NCI-H748 (cell line): ENCODE results near the gene ERC2.
"Not testable (repeated sequence)": the region's sequence is repeated elsewhere in the genome, so short reads cannot be mapped to it uniquely, and the experiment has no call there.

Experiments used
- DNase-seq: peaks from one replicate; lab custom pipeline; 2025; ENCODE audit not compliant: unreplicated experiment; lab: John Stamatoyannopoulos, UW

The ERC2 gene

DNA sequence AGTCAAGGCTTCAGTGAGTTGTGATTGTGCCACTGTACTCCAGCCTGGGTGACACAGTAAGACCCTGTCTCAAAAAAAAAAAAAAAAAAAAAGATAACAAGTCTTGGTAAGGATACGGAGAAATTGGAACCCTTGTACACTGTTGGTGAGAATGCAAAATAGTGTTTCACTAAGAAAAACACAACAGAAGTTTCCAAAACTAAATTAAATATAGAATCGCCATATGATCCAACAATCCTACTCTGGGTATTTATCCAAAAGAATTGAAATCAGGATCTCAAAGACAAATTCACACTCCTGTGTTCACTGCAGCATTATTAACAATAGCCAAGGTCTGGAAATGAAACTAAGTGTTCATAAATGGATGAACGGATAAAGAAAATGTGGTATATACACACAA lies 149.4 kb downstream of the ERC2 start:
- no peak for DNase-seq

DNA sequence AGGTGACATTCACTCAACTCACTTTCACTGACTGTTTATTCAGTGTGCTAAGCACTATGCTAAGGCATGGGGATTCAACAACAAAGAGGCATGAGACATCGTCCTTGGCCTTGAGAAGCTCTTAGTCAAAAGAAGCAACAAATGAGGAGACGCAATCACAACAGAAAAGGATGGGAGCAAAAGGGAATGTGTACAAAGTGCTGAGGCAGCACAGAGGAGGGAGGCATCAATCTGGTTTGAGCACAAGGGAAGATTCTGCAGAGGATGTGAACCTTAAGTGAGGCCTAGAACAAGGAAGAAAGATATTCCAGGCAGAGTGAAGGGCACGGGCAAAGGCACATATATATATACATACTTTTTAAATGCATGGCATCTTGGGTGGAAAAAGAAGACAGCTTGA lies 151.3 kb downstream of the ERC2 start:
- DNase-seq = no peak

DNA sequence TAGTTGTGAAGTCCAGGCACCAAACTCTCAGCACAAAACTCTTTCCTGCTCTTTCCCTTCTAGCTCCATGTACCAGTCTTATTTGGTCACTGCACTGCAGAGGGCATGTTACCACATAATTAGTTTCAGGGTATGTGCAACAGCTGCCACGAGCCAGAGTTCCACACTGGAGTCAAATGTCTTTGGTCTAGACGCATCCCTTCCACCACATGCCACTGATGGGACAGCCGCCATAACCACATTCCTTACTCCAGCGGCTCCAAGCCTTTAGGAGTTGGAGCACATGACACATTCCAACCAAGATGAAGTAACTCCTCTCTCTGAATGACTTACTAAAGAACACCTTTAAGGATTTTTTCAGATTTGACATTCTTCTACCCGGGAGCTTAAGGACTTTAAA lies 153.4 kb downstream of the ERC2 start:
- no peak for DNase-seq

DNA sequence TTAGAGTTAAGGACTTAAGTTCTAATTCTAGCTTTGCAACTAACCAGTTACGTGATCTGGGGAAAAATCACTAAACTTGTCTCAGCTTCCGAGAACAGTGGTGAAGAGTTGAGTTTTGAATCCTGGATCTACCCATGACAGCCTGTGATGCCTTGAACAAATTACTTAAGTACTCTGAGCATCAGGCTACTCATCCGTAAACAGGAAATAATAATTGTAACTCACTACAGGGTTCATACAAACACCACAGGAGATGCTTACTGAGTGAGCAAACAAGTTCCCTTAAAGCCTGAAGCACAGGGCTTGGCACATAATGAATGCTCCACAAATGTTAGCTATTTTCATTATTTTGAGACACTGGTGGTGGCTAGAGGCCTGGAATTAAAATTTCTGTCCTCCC lies 158.8 kb downstream of the ERC2 start:
- peak; percentile 71 for DNase-seq

DNA sequence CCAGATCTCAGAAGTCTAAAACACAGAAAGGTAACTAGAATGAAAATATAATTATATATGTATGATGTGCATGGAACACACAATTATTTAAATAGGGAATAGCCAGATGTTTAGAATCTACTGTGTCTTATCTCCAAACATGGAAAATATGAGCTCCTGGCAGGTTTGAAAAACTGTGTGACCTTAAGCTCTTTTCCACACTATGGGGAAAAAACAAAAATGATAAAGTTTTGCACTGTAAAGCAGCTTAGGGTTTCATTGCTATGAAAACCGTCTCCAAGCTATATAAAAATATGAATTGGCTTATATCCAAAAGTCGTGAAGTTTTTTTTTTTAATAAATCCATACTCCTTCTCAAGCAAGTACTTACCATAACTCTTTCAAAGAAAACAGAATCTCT lies 159.8 kb downstream of the ERC2 start:
- no peak for DNase-seq

DNA sequence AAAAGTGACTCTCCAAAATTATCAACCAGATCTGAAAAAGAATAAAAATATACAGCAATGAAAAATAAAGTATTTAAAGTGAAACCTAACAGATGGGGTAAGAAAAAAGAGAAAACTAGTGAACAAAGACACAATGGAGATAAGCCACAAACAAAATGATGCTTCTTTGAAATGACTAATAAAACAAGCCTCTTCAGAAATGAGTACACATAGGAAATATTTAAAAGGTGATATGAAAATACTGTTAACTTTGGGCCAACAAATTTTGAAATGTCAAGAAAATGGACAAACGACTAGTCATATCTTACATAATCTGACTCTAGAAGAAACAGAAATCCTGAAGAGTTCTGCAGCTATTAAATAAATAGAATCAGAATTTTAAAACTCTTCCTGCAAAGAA lies 164.2 kb downstream of the ERC2 start:
- no peak for DNase-seq

DNA sequence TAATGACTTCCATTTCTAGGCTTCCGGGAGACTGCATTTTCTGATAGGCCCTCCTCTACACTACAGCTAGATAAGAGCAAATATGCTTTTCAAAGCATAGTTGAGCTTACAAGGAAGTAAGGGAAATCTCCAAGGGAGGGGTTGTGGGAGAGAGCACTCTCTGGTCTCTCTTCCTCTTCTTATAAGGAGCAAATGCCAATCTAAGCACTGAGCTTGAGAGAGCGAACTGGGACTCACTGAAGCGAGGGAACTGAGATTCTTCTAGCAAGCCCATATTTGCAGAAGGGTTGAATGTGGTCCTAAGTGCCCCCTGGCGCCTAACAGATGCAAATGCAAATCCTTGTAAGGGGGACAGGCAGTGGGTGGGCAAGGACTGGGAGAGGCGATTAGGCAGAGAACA lies 164.8 kb downstream of the ERC2 start:
- peak; percentile 35 for DNase-seq

DNA sequence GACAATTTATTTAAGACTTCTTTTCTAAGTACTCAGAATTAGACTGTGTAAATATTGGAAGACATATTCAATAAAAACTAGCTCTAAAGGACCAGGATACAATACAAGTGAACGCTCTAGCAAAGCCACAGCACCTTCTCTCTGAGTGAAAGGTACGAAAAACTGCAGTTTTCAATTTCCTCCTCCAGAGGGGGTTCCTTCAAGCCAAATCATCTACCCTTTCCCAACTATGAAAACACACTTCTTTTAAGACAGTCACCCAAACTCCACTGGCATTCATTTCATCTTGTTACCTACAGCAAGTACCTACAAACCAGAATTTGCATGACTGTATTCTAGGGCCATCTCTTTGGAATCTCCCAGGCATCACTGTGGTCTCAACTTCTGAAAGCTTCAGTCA lies 165.8 kb downstream of the ERC2 start:
- no peak for DNase-seq

DNA sequence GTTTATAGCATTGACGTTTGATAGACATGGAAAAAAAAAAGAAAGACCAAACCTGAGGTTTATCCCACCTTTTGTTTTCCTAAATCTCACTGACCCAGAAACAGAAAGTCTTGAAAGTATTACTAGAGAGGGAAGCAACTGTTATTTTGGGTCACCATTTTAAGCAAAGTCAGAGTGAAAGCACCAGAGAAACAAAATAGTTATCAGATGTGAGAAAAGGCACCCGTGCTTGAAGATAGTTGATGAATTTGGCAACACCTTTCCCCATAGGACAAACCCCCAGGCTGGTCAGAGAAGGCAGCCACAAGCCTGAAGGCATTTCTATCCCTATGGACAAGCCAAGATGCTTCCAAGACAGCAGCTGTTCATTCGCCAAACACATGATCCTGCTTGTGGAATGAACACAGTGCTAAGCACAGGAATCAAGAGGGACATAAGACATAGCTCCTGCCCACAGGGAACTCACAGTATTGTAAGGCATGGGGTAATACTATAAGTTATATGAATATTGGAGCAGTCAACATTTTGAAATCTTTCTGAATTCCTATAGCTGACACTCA lies 170.9 kb downstream of the ERC2 start:
- no peak for DNase-seq

DNA sequence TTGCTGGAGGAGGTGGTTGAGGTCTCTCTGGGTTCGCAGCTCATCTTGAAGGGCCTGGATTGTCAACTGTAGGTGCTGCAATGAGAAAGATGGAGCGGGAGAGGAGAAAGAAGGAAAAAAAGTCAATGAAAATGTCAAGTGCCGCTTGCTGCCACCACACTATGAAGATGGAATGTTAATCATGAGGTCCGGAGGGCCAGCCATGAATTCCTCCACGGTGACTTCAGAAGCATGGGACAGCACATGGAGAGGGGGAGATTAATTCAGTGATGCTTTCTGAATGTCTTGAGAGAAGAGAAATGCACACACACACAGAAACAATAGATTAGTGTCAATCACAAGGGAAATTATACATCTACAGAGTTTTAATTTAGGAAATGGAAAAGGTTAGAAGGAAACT lies 171.9 kb downstream of the ERC2 start:
- DNase-seq = no peak

DNA sequence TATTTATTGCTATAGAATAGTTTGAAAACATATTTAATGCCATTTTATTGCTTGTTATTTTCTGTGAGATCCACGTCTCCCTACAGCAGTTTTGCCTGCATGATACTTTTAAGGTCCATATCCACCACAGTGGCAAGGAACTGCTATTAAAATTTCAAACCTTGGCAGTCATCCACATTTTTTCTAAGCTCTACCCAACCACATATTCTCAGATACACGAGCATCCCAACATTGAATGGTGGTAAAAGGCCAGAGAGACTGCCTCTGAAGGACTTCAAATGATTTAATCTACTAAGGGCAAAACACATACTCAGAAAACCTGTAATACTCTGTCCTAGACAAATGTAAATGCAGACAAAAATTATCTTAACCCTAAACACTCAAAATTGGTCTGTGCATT lies 173.1 kb downstream of the ERC2 start:
- no peak for DNase-seq

DNA sequence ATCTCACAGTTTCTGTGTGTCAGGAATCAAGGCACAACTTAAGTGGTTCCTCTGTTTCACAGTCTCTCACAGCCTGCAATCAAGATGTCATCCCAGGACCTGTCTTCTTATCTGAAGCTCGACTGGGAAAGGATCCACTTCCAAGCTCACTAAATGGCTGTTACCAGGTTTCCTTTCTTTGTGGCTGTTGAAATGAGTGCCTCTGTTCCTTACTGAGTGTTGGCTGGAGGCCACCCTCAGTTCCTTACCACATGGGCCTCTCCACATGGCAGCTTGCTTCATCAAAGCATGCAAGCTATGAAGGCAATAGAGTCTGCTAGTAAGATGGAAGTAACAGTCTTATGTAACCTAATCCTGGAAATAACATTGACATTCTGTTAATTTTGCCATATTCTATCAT lies 174.0 kb downstream of the ERC2 start:
- DNase-seq = no peak

DNA sequence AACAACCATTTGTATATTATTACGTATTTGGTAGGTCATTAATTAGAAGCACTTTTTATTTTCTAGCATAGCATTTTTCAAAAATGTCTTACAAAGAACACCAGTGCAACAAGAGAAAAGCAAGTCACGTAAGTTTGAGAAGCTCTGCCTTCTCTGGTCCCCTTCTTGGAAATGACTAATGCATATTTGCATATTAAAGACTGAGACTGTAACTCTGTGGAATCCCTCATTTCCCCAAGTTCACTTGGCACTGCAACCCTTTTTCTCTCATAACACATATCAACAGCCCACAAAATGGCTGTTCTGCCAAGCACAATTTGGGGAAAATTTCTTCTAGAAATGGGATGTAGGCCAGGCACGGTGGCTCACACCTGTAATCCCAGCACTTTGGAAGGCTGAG lies 176.3 kb downstream of the ERC2 start:
- DNase-seq = no peak

DNA sequence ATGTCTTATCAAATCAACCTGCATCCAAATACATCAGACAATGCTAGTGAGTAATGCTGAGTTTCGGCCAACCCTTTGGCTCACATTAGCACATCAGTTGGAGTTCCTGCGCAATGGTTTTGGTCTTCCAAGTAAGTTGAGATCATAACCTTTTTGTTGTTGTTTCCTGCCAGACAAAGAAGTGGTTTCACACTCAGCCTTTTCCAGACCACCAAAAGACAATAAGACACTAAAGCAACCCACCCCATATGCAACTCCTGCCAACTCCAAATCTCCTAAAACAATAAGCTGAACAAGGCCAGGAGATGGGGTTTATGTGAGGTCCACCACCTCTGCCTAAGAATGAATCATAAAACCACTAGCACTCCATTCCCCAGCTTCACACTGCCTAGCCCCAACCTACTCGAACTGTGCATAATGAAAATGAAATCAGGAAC lies 177.0 kb downstream of the ERC2 start:
- no peak for DNase-seq

DNA sequence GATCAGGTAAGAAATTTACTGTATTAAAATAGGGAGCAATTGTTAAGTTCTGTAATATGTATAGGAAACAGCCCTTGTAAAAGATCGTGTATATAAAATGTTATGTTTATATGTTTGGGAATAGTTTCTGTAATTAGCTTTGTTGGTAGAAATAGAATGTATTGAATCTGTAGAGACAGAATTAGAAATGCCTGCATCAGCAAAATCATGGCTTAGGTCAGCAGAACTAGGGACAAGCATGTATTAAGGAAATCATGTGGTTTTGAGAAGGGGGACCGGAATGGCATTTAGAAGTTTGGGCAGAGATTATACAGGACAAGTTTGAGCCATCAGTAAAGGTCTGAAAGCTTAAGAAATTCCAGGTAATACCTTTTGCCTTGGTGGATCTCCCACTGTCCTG lies 177.9 kb downstream of the ERC2 start:
- DNase-seq = no peak

DNA sequence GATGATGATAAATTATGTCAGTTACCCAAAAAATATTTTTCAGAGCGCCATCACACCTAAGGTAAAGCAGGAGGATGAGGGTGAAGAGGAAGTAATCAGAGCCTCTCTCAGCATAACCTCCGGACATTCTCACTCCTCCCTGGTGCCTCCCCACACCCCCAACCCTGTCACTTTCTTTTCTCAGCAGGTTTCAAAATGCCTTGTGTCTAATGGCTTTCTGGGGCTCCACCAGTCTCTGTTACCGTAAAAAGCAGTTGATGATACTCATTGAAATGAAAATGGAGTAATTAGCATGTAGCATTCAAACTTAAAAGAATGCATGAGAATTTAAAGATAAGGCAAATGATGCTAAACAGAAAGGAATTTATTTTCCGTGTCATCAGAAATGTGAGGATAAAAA lies 180.0 kb downstream of the ERC2 start:
- no peak for DNase-seq

DNA sequence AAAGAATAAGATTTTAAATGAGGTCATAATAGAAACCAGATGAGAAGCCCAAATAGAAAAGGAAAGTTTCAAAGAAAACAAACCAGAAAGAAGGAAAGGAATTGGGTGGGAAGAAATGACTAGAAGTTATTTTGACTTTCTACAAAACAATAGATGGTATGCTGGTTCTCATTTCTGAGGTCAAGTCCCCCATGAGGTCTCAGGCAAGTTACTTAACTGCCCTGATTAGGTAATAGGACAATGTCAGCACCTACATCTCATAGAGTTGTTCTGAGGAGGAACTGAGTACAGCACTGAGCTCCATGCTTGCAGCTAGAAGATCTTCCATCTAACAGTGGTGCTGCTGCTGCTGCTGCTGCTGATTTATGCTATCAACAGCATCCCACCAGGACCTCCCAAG lies 185.9 kb downstream of the ERC2 start:
- DNase-seq = no peak

DNA sequence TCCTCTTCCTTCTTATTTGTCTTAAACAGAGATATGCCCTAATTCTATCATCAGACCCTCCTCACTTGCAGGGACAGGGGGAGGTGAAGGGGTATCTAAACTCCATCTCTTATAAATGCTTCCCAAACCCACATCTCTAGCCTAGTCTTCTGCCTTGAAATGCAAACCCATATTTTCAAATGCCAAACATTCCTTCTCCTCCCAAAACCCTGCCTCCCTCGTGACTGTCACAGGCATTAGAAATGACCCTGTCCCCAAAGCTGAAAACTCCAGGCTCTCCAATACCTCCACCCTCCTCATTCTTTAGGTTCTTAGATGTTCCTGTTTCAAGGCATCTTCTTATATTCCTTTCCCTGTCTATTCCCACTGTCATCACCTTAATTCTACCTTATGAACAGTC lies 191.0 kb downstream of the ERC2 start:
- no peak for DNase-seq

DNA sequence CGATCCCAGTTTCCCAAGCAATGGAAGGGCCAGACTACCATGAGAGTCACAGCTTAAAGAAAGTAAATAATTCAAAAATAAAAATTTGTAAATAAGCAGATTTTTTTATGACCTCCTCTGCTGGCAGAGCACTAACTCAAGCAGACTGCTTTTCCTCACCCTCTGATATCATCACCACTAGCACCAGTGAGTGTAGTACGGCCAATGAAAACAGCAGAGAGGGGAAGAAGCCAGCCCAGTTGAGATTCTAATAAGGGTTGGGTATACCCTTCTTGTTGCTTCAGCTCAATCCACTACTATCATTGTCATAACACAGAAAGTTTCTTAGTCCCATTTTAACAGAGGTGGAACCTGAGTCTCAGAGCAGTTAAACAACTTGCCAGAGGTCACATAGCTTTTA lies 193.1 kb downstream of the ERC2 start:
- no peak for DNase-seq

DNA sequence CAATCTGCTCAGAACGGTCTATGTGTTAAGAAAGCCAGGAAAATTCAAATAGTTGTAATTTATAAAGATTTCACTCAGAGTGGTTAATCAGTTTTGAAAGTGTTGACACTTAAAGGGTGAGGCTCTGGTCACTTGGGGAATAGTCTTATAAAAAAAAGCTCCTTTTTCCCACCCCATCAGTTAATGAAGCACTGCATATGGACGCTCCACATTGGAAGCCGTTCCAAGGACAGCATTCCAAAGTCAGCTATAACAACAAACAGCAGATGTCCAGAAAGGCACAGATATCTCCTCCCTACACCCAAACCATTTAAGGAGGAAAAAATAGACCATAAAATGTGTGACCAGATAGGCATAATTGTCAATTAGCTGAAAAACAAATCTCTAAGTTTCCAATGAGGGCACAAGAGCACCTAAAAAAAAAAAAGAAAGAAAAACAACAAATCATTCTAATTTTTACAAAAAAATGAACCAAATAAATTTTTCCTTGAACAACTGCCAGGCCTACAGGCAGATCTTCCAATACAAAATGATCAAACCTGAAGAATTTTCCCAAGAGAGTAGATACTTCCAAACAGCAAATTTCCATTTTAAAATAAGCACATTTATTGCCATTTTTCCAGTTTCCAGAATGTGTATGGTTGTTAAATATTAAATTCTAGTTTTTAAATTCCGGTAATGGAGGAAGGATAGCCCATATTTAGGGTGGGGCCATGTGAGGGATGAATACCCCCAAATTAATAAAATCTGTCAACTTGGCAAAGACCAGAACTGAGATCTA lies 198.3 kb downstream of the ERC2 start:
- DNase-seq = no peak

DNA sequence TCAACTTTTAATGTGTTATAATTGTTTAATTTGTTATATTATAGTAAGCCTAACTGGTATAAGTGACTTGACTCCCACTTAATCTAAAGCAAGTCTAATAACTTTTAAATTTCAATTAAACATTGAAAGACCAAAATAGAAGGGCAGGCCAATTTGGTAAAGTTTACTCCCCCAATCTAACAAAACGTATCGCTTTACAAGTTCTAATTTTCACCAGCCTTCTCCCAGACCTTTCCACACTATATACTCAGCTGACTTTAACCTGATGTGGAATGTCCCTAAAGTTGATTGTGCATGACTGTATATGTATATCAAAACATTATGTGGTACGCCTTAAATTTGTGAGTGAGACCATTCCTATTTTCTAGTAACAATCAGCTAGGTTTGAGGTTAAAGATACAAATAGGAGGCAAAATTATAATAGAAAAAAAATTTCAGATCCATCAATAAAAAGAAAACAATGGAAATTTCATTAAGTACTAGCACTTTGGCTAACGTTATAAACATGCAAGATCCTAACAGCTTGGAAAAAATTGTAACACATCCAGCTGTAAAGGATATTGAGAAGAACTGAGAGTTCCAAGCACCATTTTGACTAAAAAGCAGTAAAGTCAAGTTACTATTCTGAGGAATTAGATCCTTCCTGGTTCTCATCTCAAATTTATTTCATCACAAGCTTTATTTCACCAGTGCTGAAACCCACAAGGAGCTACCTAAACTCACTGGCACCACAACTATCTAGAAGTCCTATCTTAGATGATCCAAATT lies 199.5 kb downstream of the ERC2 start:
- no peak for DNase-seq

DNA sequence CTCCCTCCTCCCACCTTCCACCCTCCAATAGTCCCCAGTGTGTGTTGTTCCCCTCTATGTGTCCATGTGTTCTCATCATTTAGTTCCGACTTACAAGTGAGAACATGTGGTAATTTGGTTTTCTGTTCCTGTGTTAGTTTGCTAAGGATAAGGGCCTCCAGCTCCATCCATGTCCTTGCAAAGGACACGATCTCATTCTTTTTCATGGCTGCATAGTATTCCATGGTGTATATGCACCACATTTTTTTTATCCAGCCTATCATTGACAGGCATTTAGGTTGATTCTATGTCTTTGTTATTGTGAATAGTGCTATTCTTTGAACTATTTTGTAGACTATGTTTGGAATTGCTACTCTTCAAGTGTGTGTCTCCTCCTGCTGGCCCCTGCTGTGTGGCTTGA lies 206.4 kb downstream of the ERC2 start:
- DNase-seq = not testable (repeated sequence)
